22Rv1 (cell line): Measurements from ENCODE around the gene AGAP1.

Experiments
- CTCF ChIP-seq: fragments of 450-650 bp; IDR thresholded peaks from 2 replicates; pipeline ENCODE4 v1.5.1; 2017; ENCODE audit warnings: mild to moderate bottlenecking
- ZFX ChIP-seq: fragments of 450-650 bp; IDR thresholded peaks from 2 replicates; pipeline ENCODE4 v1.6.1; 2017; ENCODE audit warnings: antibody characterized with exemption, borderline replicate concordance

GRCh38 chr2:236122236-236122635 is 628.4 kb downstream of the AGAP1 start:
- no peak for TF ChIP-seq CTCF
- no peak for TF ChIP-seq ZFX
